ENCODE data around the gene HOPX. TPM values are rescaled to one million over a fixed set of nuclear protein-coding genes. Genes with fewer than 3 reads are reported as not detected.
A peak's percentile ranks its signal among the peaks of the same experiment; 100 is the strongest.
"Not testable (repeated sequence)": the region's sequence is repeated elsewhere in the genome, so short reads cannot be mapped to it uniquely, and the experiment has no call there.

The HOPX gene
- total RNA-seq, 1 donor from 2014 or later, result 59.3 TPM

DNA sequence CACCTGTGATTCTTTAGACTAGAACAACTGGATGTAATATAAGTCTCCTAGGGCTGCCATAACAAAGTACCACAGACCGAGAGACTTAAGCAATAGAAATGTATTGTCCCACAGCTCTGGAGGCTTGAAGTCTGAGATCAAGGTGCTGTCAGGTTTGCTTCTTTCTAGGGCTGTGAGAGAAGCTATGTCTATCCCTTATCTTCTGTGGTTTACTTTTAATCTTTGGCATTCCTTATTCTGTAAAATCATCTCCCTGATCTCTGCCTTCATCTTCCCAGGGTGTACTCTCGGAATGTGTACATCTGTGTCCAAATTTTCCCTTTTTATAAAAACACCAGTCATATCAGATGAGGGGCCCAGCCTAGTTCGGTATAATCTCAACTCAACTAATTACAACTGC, 10.3 kb upstream of the HOPX start:
- intact Hi-C loops (cut with DNase I), result no loop called here
- ATAC-seq, result no peak

DNA sequence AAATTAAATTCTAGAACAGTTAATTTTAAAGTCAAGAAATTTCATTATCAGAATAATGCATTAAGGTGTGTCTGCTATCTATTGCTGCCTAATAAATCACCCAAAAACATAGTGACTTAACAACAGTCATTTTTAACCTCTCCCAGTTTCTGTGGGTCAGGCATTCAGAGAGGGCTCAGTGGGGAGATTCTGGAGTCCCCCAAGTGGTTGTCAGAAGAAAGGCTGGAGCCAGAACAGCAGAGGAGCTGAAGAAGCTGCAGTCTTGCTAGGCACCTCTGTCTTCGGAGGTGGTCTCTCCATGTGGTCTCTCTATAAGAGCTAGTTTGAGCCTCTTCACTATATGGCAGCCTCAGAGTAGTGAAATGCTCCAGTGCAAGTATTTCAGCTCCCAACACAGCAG, 9.3 kb upstream of the HOPX start:
- intact Hi-C loops (cut with DNase I), result no loop called here
- DNase-seq (ENCODE audit: missing footprints), result no peak
- no peak for ATAC-seq

More for the DNA sequence above, 10.3 kb upstream of the HOPX start:
- no peak for DNase-seq (ENCODE audit: missing footprints)

DNA sequence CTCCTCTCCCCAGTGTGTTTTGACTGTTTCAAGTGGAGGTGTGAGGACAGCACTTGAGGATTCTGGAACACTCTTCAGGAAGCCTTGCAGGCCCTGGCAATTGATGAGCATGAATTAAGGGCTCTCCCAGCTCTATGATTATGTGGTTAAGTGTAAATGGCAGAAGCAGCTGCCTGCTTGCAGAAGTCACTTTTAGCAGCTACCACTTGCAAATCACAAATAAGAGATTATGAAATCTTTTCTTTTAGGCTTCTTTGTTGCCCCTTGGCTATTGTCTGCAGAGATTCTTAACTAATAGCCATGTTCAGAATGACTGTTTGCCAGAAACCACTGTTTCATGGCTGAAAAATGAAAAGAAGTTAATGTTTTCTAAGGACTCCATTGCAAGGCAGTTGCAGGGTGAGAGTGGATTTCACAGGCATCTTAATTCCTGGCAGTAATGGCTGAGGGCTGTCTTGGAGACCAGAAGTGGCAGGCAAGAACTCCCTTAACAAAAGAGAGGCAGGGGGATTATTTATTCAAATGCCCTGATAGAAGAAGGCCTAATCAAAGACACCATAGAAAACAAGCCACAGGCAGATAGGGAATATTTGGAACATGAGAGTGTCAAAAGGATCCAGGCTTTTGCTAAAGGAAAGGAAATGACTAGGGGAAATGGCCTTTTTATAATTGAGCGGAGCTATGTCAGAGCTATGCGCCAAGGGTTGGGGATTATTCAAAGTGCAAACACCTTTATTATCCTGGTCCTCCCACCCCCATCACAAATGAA, 8.3 kb upstream of the HOPX start:
- ATAC-seq, result no peak
- intact Hi-C loops (cut with DNase I), result no loop called here

DNA sequence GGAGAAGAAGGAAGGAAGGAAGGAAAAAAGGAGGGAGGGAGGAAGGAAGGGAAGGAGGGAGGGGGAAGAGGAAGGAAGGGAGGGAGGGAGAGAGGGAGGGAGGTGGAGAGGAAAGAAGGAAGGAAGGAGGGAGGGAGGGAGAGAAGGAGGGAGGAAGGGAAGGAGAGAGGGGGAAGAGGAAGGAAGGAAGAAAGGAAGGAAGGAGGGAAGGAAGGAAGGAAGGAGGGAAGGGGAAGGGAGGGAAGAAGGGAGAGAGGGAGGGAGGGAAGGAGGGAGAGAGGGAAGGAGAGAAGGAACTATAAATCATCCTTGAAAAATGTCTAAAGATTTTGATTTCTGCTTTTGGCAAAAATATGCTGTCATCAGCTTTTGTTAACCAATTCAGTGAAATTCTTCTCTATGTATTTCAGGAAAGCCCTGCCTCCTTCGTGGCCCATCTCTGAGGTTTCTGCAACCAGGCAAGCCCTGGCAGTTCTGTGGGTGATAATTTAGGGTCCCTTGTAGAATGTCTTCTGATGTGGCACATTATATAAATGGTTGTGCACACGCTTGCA, 7.1 kb upstream of the HOPX start:
- intact Hi-C loops (cut with DNase I), result no loop called here
- DNase-seq (ENCODE audit: missing footprints), result no peak
- no peak for ATAC-seq

More for the DNA sequence above, 8.3 kb upstream of the HOPX start:
- DNase-seq (ENCODE audit: missing footprints), result no peak

DNA sequence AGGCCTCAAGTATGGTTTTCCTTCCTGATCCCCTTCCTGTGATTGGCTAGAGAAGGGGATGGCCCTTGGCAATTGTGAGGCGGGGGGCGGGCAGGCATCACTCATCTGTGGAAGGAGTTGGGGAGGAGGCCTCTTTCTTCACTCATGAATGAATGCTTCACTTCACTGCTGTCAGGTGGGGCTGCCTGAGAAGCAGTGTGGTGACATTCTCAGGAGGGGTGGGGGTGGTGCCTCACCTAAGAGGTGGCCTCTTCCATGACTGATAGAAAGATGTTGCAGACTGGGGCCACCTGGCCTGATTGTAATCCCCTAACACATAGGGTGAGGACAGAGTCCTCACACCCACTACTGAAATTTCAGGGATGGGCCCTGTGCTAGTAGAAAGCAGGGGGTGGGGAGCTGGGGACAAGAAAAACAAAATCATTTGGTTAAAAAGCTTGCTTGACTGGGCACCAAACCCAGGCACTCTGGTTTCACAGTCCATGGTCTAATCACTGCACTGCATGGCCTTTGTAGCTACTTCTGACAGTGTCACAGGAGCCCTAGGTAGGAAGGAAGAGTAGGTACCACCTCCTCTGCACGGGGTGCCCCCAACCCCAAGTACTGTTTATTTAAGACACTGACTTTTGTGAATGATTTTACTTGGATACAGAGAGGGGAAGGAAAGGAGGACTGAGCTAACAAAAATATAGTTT, 5.6 kb upstream of the HOPX start:
- ATAC-seq, result no peak
- intact Hi-C loops (cut with DNase I), result no loop called here
- DNase-seq (ENCODE audit: missing footprints), result no peak

DNA sequence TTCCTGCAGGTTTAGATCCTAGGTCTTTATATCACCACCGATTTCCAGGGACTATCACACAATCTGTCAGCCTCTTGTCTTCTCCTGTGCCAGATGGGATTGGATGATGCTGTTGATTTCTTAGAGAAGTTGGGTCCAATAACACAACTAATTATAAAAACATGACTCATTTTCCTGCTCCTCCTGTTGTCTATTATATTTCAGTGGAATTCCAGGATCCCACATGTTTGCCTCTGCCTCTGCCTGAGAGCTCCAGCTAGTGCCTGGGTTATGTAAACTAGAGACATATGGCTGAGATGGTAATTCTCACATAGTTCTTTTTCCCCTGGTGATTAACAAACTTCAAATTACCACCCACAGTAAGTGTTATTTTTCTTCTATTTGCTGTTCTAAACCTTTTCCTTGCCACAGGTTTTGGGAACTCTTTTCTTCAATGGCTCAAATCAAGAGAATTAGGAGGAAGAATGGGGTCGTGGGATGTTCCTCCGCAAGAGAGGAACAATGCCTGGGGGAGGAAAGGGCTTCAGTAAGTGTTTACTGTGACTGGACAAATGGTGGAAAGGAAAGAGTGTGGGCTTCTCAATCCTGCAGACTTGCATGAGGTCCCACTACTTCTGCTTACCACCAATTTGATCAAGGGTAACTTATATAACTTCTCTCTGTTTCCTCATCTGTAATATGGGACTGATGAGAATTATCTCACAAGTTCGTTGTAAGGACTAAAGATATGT, 3.4 kb upstream of the HOPX start:
- intact Hi-C loops (cut with DNase I), result no loop called here
- no peak for ATAC-seq
- DNase-seq (ENCODE audit: missing footprints), result no peak

DNA sequence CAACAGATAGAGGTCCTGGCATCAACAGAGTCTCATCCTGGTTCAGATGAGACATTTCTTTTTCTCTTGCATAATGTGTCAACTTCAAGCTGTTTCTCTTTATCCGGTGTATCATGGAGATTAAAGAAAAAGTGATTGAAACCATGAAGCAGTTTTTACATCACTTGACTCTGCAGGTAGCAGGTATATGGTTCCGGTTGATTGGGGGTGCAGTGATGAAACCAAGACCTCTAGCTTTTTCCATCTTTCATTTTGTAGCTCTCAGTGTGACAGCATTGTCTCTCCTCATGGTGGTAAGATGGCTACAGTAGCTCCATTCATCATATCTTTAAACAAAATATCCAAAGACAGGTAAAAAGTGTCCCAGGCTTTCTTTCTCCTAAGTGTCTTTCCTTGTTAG, 2.4 kb upstream of the HOPX start:
- DNase-seq (ENCODE audit: missing footprints) (no peak), ATAC-seq (no peak)
- intact Hi-C loops (cut with DNase I), result no loop called here

DNA sequence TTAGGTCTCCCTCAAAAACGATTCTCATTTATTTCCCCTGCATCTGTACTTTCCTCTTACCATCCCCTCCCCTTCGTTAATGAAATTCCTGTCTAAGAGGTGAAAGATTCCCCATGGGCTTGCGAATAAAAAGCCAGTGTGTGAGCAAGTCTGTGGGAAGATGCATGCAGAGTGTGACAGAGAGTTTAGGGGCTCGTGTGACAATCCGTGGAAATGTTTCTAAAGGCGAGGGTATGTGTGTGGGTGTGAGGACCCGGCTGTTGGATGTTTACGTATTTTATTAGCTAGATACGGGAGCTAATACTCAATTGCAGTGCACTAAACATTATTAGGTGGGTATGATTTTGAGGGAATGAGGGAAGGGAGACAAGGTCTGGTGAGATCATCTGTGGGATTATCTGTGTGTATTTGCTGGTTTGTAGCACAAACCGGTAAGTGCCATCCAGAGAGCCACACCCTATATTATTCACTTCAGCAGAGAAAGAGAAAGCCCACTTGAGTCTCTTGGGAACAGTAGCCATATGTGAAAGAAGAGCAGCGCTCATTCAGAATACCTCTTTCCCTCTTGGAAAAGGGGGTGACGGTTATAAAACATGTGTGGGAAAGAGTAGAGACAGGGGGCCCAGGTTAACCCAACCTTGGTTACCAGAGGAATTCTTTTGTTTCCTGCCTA, 893 bp upstream of the HOPX start:
- intact Hi-C loops (cut with DNase I), result no loop called here
- no peak for ATAC-seq
- no peak for DNase-seq (ENCODE audit: missing footprints)

DNA sequence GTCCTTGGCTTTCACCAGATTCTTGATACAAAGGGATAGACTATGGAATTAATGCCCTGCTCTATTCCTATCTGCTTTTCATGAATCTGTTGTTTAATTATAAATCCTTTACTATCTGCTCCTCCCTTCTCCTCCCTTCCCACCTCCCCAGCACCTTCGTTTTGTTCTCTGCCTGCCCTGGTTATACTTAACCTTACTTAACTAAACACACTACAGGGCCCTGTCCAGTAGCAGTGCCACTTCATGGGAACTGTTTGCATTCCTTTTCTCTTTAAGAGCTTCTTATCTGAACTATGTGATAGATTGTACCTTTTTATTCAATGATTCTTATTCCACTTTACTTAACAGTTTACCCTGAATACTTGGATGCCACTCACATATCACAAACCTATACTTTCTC, 830 bp downstream of the HOPX start:
- intact Hi-C loops (cut with DNase I), result no loop called here
- DNase-seq (ENCODE audit: missing footprints) (no peak), ATAC-seq (no peak)

DNA sequence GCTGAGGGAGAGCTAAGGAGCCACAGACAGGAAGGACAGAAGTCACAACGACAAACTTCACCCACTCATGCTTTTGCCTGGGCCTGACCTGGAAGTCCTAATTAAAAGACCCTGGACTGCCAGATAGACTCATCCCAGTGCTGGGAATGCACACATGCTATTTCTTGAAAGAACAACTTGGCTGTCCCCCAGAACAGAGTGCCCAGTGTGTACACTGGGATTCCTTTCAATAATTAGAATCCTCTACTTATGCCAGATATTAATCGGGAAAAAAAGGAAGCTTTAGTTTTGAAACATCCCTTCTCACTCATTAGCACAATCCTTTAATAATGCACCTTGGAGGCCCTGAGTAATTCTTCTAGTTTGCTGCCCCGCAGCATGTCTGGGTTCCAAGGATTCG, 3.4 kb downstream of the HOPX start:
- DNase-seq (ENCODE audit: missing footprints), result no peak
- intact Hi-C loops (cut with DNase I), result no loop called here
- ATAC-seq, result no peak

DNA sequence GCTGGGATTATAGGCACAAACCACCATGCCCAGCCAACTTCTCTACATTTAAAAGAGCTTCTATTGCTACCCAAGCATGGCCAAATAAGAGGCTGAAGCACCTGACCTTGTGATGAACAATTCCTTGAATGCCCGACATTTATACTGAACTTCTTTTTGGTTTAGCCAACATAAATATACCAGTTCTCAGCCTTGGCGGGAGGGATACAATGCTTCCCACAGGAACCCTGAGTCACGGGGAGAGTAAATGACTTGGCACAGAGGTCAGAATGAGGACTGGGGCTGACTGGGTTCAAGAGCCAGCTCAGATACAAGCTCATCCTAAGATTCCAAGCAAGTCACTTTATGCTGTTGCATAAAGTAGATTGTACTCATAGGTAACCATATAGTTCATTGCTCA, 6.1 kb downstream of the HOPX start:
- ATAC-seq, result no peak
- DNase-seq (ENCODE audit: missing footprints), result no peak
- intact Hi-C loops (cut with DNase I), result no loop called here

DNA sequence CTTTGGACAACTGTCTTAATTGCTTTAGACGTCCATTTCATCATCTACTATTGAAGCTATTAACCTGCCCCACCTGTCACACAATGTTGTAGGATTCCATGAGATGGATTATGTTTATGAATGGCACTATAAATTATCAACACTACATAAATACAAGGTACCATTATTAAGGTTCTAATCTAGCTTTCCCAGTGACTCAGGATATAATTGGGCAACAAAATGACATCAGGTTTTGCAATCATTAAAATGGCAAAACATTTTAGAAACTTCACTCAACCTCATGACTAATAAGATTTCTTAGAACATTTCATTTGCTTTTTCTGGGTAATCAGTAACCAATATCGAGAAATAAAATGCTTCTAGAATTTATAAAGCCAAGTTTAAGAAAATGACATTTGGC, 9.2 kb downstream of the HOPX start:
- DNase-seq (ENCODE audit: missing footprints) (no peak), ATAC-seq (no peak)
- intact Hi-C loops (cut with DNase I), result no loop called here

DNA sequence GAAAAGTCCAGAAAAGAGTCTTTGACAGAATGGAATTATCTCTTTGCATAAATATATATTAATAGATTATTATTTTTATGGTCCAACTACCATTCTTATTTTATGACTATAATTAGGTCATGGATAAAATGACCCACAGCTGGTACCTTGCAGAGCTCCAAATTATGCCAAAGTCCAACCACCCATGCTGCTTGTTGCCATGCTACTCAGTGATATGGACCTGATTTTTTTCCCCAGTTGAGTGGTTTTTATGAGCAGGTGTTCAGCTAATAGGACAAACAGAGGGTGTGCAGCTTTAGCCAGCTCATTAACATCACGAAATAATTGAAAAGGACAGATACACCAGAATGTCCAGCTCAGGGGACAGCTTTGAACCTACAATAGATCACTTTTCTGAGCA, 9.7 kb downstream of the HOPX start:
- intact Hi-C loops (cut with DNase I), result no loop called here
- no peak for DNase-seq (ENCODE audit: missing footprints)

DNA sequence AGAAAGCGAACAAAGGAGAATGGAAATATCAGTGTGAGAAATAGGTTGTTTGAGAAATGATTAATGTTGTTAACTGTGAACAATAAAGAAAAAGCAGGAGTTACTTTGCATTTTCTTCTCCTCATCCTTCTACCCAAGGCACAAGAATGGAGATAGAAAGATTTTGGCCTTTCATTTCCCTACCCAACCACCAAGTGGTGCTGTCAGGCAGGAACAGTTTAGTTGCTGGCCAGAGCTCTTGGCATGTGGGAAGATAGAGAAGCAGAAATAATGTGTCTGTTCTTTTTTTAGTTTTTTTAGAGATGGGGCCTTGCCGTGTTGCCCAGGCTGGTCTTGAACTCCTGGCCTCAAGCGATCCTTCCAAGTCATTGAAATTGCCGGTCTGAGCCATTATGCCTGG, 12.8 kb downstream of the HOPX start:
- DNase-seq (ENCODE audit: missing footprints) (no peak), ATAC-seq (no peak)
- intact Hi-C loops (cut with DNase I), result no loop called here

More for the DNA sequence above, 9.7 kb downstream of the HOPX start:
- no peak for ATAC-seq

DNA sequence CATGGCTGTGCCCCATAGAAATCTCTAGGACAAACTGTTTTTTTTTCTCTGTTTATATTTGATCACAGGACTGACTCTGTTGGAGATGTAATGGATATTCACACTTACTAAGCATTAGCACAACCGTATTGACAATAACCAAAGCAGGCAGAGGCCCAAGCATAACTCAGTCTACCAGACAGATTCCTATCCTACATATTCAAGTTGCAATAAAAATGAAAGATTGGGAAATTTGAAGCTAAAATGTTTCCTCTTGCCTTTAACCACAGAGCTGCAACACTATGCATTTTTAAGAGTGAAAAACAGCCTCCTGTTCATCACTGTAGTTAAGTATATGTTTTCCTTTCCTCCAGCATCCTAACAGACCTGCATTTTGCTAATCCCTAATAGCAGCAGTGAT, 13.7 kb downstream of the HOPX start:
- intact Hi-C loops (cut with DNase I); DNase-seq (ENCODE audit: missing footprints); ATAC-seq: not testable (repeated sequence)

DNA sequence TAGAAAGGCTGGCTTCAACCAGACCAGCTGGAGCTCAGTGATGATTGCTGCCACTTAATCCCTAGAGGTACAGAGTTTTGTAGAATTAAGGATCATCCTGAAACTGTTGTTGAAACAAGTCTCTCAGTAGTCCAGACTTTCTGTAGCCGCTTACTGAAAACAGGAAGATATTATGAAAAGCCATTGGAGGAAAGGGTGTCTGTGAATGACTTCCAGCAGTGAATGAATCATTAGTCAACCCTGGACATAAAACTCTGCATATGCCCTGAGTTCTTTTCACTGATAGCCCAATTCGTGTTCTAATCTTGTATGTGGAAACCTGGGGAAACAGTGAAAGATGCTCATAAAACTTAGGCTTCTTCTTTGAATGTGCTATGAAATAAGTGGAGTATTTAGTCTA, 14.8 kb downstream of the HOPX start:
- intact Hi-C loops (cut with DNase I), result no loop called here
- DNase-seq (ENCODE audit: missing footprints) (no peak), ATAC-seq (no peak)

DNA sequence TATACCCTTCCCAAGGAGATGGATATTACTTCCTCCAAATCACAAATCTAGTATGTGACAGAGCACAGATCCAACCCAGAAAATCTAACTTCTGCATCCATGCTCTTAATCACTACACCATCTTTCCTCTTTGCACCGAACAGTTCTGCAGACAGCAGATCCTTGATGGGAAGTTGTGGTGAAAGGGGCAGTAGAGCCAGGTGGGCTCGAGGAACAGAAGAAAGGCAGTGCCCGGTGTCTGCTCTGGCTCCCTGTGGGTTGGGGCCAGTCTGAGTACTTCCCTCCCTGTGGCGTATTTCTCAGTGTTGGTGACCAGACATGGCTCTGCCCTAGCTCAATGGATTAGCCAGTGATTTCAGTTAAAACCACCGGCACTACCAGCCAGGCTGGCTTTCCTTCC, 15.3 kb downstream of the HOPX start:
- ATAC-seq (no peak), DNase-seq (ENCODE audit: missing footprints) (no peak)
- intact Hi-C loops (cut with DNase I), result no loop called here

DNA sequence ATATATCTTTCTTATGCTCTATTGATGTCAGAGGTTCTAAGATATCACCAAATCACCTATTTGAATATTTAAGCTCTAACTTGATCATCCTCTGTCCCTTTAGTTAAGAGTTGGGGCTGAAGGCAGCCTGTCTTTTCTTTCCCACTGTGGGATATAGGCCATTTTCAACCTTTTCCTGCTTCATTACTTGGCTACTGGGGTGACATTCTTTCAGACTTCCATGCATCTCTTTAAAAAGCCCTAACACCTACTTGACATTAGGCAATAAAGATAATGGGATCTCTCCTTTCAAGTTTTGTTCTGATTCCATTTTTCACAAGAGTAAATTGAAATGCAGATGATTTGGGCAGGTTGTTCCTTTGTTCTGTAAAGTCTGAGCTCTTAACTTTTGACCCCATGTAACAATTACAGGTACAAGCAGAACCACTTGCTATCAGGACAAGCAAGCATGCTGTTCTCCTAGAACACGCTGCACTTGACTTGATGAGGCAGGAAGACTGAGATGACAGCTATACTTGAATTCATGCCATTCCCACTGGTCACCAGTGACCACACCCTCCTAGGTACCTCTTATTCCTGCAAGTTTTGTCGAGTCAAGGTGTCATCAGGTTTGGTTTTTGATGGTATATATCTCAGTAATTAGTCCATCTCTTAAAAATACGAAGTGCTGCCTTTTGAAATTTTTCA, 18.2 kb downstream of the HOPX start:
- intact Hi-C loops (cut with DNase I), result no loop called here
- DNase-seq (ENCODE audit: missing footprints) (no peak), ATAC-seq (peak; percentile 54)

DNA sequence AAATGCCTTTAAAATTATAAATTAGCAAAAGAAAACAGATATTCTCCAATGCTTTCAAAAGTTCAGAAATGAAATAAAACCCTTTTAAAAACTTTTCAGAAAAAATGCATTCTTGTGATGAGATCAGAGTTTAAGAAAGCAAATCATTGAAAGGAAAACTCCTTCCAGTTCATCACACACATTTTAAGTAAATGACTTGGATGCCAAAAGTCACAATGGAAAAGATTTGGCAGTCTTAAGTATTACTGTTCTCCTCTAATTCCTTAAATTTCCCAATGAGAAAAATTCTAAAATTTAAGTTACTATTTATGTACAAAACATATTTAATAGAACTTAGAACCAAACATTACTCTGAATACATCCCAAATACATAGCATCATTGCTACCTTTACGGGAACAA, 21.1 kb downstream of the HOPX start:
- DNase-seq (ENCODE audit: missing footprints) (no peak), ATAC-seq (no peak)
- intact Hi-C loops (cut with DNase I), result loop anchor here (10.0 kb wide), 1 partner anchor 85 kb away; no protein-coding TSS in a partner anchor

All from Right ventricle myocardium inferior (tissue), 1 donor.